Bronchus fibroblast of lung (primary cell): ENCODE data around the gene MED4. TPM values are rescaled to one million over a fixed set of nuclear protein-coding genes. Genes with fewer than 3 reads are reported as not detected.

Experiments
- total RNA-seq: library from RNA; depleted of rRNA; stranded (reverse); fragments of >200 nt; gene quantifications from 2 replicates; pipeline ENCODE4 v1.2.3, GENCODE V29; 2015

Gene MED4, protein sequence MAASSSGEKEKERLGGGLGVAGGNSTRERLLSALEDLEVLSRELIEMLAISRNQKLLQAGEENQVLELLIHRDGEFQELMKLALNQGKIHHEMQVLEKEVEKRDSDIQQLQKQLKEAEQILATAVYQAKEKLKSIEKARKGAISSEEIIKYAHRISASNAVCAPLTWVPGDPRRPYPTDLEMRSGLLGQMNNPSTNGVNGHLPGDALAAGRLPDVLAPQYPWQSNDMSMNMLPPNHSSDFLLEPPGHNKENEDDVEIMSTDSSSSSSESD
- total RNA-seq = 22.4 and 30.3 TPM in 2 replicates

DNA sequence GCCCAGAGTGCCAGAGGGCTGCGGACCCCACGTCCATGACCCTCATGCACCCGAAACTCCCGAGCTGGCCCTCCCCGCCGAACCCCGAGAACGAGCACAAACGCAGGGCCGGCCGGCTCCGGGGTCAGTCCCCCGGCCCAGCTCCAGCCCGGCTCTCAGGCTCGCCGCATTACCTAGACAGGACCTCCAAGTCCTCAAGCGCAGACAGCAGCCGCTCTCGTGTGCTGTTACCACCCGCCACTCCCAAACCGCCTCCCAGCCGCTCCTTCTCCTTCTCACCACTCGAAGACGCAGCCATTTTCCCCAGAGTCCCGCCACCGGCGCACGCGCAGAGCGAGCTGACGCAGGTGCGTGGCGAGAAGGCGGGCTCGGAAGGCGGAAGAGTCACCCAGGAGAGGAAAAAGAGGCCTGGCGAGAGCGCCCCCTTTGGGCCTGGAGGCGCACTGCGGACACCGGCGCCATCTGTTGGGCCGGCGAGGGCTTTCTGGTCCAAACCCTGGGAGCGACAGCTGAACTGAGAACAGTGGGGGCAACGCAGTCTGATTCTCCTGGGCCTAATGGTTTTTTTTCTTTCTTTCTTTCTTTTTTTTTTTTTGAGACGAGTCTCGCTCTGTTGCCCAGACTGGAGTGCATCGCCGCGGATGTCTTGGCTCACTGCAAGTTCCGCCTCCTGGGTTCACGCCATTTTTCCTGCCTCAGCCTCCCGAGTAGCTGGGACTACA lies at the start of gene MED4:
Gene MED4, minus strand, starts transcription at position 324 of the 722 bp plus-strand sequence. Its CDS starts 26 bp downstream, at position 298.

DNA sequence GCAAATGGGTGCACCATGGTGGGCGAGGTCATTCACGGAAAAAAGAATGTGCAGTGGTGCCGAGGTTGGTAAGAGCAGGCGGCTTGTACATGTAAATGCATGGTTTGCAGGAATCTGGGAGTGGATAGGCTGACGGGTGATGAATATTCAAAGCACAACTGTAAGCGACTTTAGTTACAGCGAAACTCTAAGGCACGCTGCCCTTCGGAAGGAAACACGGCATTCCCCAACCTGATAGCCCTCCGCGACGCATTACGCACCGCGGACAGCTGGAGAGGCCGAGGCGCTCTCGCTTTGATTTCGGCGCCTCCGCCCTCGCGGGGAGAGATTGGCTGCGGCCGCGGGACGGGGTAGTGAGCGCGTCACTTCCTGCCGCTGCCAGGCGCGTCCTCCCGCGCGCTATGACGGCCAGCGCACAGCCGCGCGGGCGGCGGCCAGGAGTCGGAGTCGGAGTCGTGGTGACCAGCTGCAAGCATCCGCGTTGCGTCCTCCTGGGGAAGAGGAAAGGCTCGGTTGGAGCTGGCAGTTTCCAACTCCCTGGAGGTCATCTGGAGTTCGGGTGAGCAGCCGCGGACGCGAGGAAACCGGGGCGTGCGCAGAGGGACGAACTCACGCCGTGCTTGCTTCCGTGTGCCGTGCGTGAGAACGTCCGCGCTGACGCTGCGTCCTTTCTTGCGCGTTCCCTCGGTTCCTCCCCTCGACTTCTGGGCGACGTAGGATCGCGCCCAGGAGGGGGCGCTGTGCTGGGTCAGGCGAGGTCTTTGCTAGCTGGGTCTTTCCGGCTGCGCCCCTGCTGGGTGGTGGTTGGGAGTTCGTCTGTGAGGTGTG lies 57.3 kb downstream of the MED4 start, which contains the start of gene NUDT15:
Gene NUDT15, plus strand, starts transcription at position 381 of the 828 bp plus-strand sequence. Its CDS starts 21 bp downstream, at position 402.

Other genes with a start within 250 kb of the MED4 start
- gene SUCLA2, start 93.8 kb downstream of the MED4 start, total RNA-seq = 25.9 and 34.3 TPM in 2 replicates
- gene NUDT15, start 57.4 kb downstream of the MED4 start, total RNA-seq = 24.8 and 30.3 TPM in 2 replicates
- gene ITM2B, start 138.1 kb upstream of the MED4 start, total RNA-seq = 75.2 and 83.4 TPM in 2 replicates
- gene RB1, start 208.6 kb upstream of the MED4 start, total RNA-seq = 13.1 and 15.1 TPM in 2 replicates